H9 (cell line): ENCODE results near the gene WLS. TPM values are rescaled to one million over a fixed set of nuclear protein-coding genes. Genes with fewer than 3 reads are reported as not detected.

Experiments used
- DNase-seq: peaks from one replicate; pipeline ENCODE4 v3.0.0-alpha.2; 2017
- H2AFZ ChIP-seq: one replicate; pipeline ENCODE4 v1.6.1; 2013; ENCODE audit warnings: mild to moderate bottlenecking, low read length, control low read depth, moderate library complexity
- H2AK5ac ChIP-seq: 2 replicates; pipeline ENCODE4 v1.6.1; 2013; ENCODE audit warnings: low read length, control low read depth, mixed read lengths; ENCODE audit not compliant: insufficient read length
- H2BK120ac ChIP-seq: one replicate; pipeline ENCODE4 v1.6.1; 2013; ENCODE audit warnings: low read depth, mild to moderate bottlenecking, low read length, control low read depth, inconsistent platforms; ENCODE audit not compliant: poor library complexity, severe bottlenecking
- H2BK12ac ChIP-seq: 2 replicates; pipeline ENCODE4 v1.6.1; 2013; ENCODE audit warnings: low read length, control low read depth, mixed read lengths, low read depth; ENCODE audit not compliant: insufficient read length
- H2BK15ac ChIP-seq: 2 replicates; pipeline ENCODE4 v1.6.1; 2013; ENCODE audit warnings: low read depth, low read length, control low read depth
- H2BK20ac ChIP-seq: one replicate; pipeline ENCODE4 v1.6.1; 2013; ENCODE audit warnings: low read depth, mild to moderate bottlenecking, low read length, control low read depth, inconsistent platforms; ENCODE audit not compliant: poor library complexity, severe bottlenecking
- H2BK5ac ChIP-seq: 2 replicates; pipeline ENCODE4 v1.6.1; 2013; ENCODE audit warnings: low read length, control low read depth, mixed read lengths; ENCODE audit not compliant: insufficient read length
- H3K14ac ChIP-seq: 2 replicates; pipeline ENCODE4 v1.6.1; 2013; ENCODE audit warnings: low read length, control low read depth; ENCODE audit not compliant: insufficient read depth
- H3K18ac ChIP-seq: 2 replicates; pipeline ENCODE4 v1.6.1; 2013; ENCODE audit warnings: low read depth, mild to moderate bottlenecking, mixed read lengths, low read length, control low read depth; ENCODE audit not compliant: insufficient read length
- H3K23ac ChIP-seq: 2 replicates; pipeline ENCODE4 v1.6.1; 2013; ENCODE audit warnings: low read length, control low read depth, mixed read lengths, low read depth; ENCODE audit not compliant: insufficient read length
- H3K23me2 ChIP-seq: 2 replicates; pipeline ENCODE4 v1.6.1; 2013; ENCODE audit warnings: low read depth, mild to moderate bottlenecking, mixed read lengths, low read length, control low read depth; ENCODE audit not compliant: insufficient read length, poor library complexity, severe bottlenecking
- H3K27ac ChIP-seq: 2 replicates; pipeline ENCODE4 v1.5.1; 2013; ENCODE audit warnings: low read length, control low read depth, mixed read lengths, low read depth; ENCODE audit not compliant: insufficient read length
- H3K27me3 ChIP-seq: 2 replicates; pipeline ENCODE4 v1.6.1; 2013; ENCODE audit warnings: low read length, control low read depth, inconsistent platforms; ENCODE audit not compliant: insufficient read depth
- H3K4ac ChIP-seq: 2 replicates; pipeline ENCODE4 v1.6.1; 2013; ENCODE audit warnings: low read depth, mild to moderate bottlenecking, control low read depth, inconsistent platforms, low read length, moderate library complexity
- H3K4me1 ChIP-seq: 2 replicates; pipeline ENCODE4 v1.6.1; 2013; ENCODE audit warnings: low read length, control low read depth, inconsistent platforms; ENCODE audit not compliant: insufficient read depth
- H3K4me2 ChIP-seq: 2 replicates; pipeline ENCODE4 v1.6.1; 2013; ENCODE audit warnings: low read length, control low read depth, mixed read lengths; ENCODE audit not compliant: insufficient read length, insufficient read depth
- H3K56ac ChIP-seq: 2 replicates; pipeline ENCODE4 v1.6.1; 2013; ENCODE audit warnings: low read depth, mild to moderate bottlenecking, mixed read lengths, low read length, control low read depth; ENCODE audit not compliant: insufficient read length
- H3K79me1 ChIP-seq: 2 replicates; pipeline ENCODE4 v1.6.1; 2013; ENCODE audit warnings: low read depth, mild to moderate bottlenecking, moderate library complexity, low read length, control low read depth, inconsistent platforms; ENCODE audit not compliant: insufficient read depth, poor library complexity, severe bottlenecking
- H3K79me2 ChIP-seq: 2 replicates; pipeline ENCODE4 v1.6.1; 2013; ENCODE audit warnings: low read length, control low read depth, inconsistent platforms; ENCODE audit not compliant: insufficient read depth
- H3K9ac ChIP-seq: 2 replicates; pipeline ENCODE4 v1.6.1; 2013; ENCODE audit warnings: low read length, control low read depth, mixed read lengths; ENCODE audit not compliant: insufficient read length; ENCODE audit errors: extremely low read depth
- H3K9me3 ChIP-seq: one replicate; pipeline ENCODE4 v1.6.1; 2013; ENCODE audit warnings: low read depth, low read length, inconsistent platforms; ENCODE audit not compliant: control insufficient read depth
- H3T11ph ChIP-seq: one replicate; pipeline ENCODE4 v1.6.1; 2013; ENCODE audit warnings: mild to moderate bottlenecking, low read length, control low read depth, inconsistent platforms
- H4K20me1 ChIP-seq: one replicate; pipeline ENCODE4 v1.6.1; 2013; ENCODE audit not compliant: control insufficient read depth, insufficient read length, insufficient read depth
- H4K5ac ChIP-seq: 2 replicates; pipeline ENCODE4 v1.6.1; 2013; ENCODE audit warnings: low read depth, mild to moderate bottlenecking, mixed read lengths, low read length, control low read depth; ENCODE audit not compliant: insufficient read length
- H4K8ac ChIP-seq: replicated peaks from 2 replicates; pipeline ENCODE4 v1.6.1; 2013; ENCODE audit warnings: low read length, control low read depth, mixed read lengths, low read depth; ENCODE audit not compliant: insufficient read length
- H4K91ac ChIP-seq: 2 replicates; pipeline ENCODE4 v1.6.1; 2013; ENCODE audit warnings: low read depth, mild to moderate bottlenecking, moderate library complexity, mixed read lengths, low read length, control low read depth; ENCODE audit not compliant: insufficient read length
- H3K27ac Mint-ChIP-seq, 3 experiments: 2 replicates in 2 of 3; 3 replicates in 1 of 3; pipeline ENCODE4 v1.8.0; 2020 to 2021; ENCODE audit warnings: mixed read lengths in 3 of 3, mild to moderate bottlenecking in 1 of 3, moderate library complexity in 1 of 3
- H3K27me3 Mint-ChIP-seq: 2 replicates; pipeline ENCODE4 v1.8.0; 2021; ENCODE audit warnings: low read depth, mild to moderate bottlenecking, moderate library complexity, mixed read lengths
- H3K36me3 Mint-ChIP-seq, 3 experiments: 2 replicates in 2 of 3; 3 replicates in 1 of 3; pipeline ENCODE4 v1.8.0; 2020 to 2021; ENCODE audit warnings: low read depth in 3 of 3, mixed read lengths in 3 of 3; ENCODE audit not compliant: insufficient read depth in 1 of 3
- H3K4me1 Mint-ChIP-seq, 2 experiments: 2 replicates each; pipeline ENCODE4 v1.8.0; 2020; ENCODE audit warnings: mixed read lengths in 2 of 2
- H3K4me3 Mint-ChIP-seq, 2 experiments: 2 replicates in 1 of 2; 3 replicates in 1 of 2; pipeline ENCODE4 v1.8.0; 2020 to 2021; ENCODE audit warnings: mild to moderate bottlenecking in 2 of 2, mixed read lengths in 2 of 2, moderate library complexity in 1 of 2
- H3K9me3 Mint-ChIP-seq, 2 experiments: 2 replicates in 1 of 2; 3 replicates in 1 of 2; pipeline ENCODE4 v1.8.0; 2020; ENCODE audit warnings: mild to moderate bottlenecking in 2 of 2, mixed read lengths in 2 of 2, moderate library complexity in 1 of 2
- CTCF ChIP-seq: fragments of 200-600 bp; sonication (generic); conservative IDR thresholded peaks from 3 replicates; pipeline ENCODE4 v1.8.0; 2021; ENCODE audit warnings: antibody characterized with exemption, mild to moderate bottlenecking
- WGBS: extraction: QIAGEN DNeasy Blood & Tissue Kit; methylation state at CpG from one replicate; pipeline ENCODE4 v1.1.7; 2013; ENCODE audit warnings: missing lambda C conversion rate, low lambda C conversion rate, mixed read lengths; ENCODE audit not compliant: insufficient read length; ENCODE audit errors: extremely low coverage; 5-methylcytosine and 5-hydroxymethylcytosine counted together
- total RNA-seq: library from RNA; stranded (reverse); gene quantifications from 2 replicates; pipeline ENCODE4 v1.2.1, GENCODE V29; 2021

WLS gene
- total RNA-seq, 1 experiment from 2014 or later: 0.94 TPM

DNA sequence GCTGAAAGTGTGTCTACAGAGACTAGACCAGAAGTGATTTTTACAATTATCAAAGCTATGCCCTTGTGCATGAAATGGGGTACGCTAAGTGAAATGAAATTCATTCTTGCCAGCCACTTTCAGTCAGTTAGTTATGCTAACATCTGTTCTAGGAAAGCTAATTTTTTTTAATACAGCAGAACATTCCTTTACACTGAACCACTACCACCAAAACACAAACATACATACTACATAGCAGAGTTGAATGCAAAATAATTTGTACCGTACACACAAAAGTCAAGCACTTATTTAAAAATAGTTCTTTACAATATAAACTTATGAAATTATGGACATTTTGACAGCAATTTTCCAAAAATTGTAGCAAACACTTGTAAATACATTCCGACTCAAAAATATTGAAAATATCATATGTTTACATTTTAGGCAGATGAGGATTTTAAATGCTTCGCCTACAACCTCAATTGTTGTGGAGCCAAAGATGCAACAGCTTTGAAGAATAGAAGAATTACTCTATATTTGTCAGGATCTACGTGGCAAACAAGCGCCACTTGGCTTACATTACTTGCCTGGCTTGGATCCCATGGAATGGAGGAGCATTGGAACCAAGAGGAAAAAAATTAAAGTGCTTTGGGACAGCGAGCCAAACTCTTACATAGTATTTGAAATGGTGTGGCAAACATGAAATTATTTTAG, 30.6 kb downstream of the WLS start:
- H3K27me3 Mint-ChIP-seq: peaks cover 3% of the 10 kb centered on the region
- no peak overlapping the region for H3T11ph ChIP-seq
- no peak for DNase-seq
- no peaks in the 10 kb centered on the region for H3K4me1 ChIP-seq
- H2BK12ac ChIP-seq: no peak overlapping the region
- no peak overlapping the region for H3K14ac ChIP-seq
- no peak overlapping the region for H2AK5ac ChIP-seq
- H3K18ac ChIP-seq: no peak overlapping the region
- H3K23me2 ChIP-seq: no peaks in the 10 kb centered on the region
- no peak overlapping the region for H4K5ac ChIP-seq
- no peak overlapping the region for H3K4ac ChIP-seq
- no peak overlapping the region for H3K27ac Mint-ChIP-seq
- H3K79me2 ChIP-seq: no peaks in the 10 kb centered on the region
- H3K27me3 ChIP-seq: no peaks in the 10 kb centered on the region
- WGBS: no CpG with 5 or more reads among the region's 7 CpGs
- no peak overlapping the region for H2AFZ ChIP-seq
- H4K20me1 ChIP-seq: no peaks in the 10 kb centered on the region
- TF ChIP-seq CTCF: no peak
- no peaks in the 10 kb centered on the region for H3K9me3 Mint-ChIP-seq
- H3K23ac ChIP-seq: no peak overlapping the region
- H3K27ac ChIP-seq: no peak overlapping the region
- H3K36me3 Mint-ChIP-seq: no peaks in the 10 kb centered on the region
- H3K9me3 ChIP-seq: no peaks in the 10 kb centered on the region
- no peak overlapping the region for H2BK20ac ChIP-seq
- no peak overlapping the region for H3K4me2 ChIP-seq
- H2BK120ac ChIP-seq: no peak overlapping the region
- H4K8ac ChIP-seq: no peak overlapping the region
- peaks cover 10 to 15% of the 10 kb centered on the region in 2 experiments; a peak in 3 of 4 replicates for H3K4me1 Mint-ChIP-seq
- H2BK5ac ChIP-seq: no peak overlapping the region
- H4K91ac ChIP-seq: no peak overlapping the region
- H3K4me3 Mint-ChIP-seq: no peak overlapping the region
- no peak overlapping the region for H3K9ac ChIP-seq
- no peak overlapping the region for H2BK15ac ChIP-seq
- H3K56ac ChIP-seq: no peak overlapping the region
- no peaks in the 10 kb centered on the region for H3K79me1 ChIP-seq
